Adipose tissue (tissue), 3 donors: Measurements from ENCODE around the gene CDH12. TPM values are rescaled to one million over a fixed set of nuclear protein-coding genes. Genes with fewer than 3 reads are reported as not detected.
"Not testable (repeated sequence)": the region's sequence is repeated elsewhere in the genome, so short reads cannot be mapped to it uniquely, and the experiment has no call there.

Experiments
- H3K27ac ChIP-seq: one replicate; pipeline ENCODE4 v1.5.1; 2013; ENCODE audit warnings: low read depth, low read length
- WGBS, 3 donors: extraction: QIAGEN DNeasy Blood & Tissue Kit; methylation state at CpG; one replicate each; pipeline ENCODE4 v1.1.7; 2013; 5-methylcytosine and 5-hydroxymethylcytosine counted together
- polyA plus RNA-seq, 3 donors: library from polyadenylated mRNA; stranded (reverse); fragments of 200-250 nt; gene quantifications; one replicate each; pipeline ENCODE4 v1.2.3, GENCODE V29; 2013
- donor health status: healthy with polysubstance abuse.
- donor health status: Bipolar disorder and iron deficiency.
- donor health status: healthy.

CDH12 gene
- polyA plus RNA-seq, 3 donors, result 0.01 TPM; not detected in 1

DNA sequence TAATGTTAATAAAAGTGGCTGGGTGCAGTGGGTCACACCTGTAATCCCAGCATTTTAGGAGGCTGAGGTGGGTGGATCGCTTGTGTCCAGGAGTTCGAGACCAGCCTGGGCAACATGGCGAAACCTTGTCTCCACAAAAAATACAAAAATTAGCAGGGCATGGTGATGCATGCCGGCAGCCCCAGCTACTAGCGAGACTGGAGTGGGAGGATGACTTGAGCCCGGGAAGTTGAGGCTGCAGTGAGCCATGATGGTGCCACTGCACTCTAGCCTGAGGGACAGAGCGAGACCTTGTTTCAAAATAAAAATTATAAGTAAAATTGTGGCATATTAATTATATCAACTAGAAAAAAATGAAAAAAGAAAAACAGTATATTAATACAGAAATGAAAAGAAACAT is 336.6 kb downstream of the CDH12 start:
- WGBS, 3 donors, result 84 to 89% (median 87%) methylated on average over 7 of the region's 7 CpGs

DNA sequence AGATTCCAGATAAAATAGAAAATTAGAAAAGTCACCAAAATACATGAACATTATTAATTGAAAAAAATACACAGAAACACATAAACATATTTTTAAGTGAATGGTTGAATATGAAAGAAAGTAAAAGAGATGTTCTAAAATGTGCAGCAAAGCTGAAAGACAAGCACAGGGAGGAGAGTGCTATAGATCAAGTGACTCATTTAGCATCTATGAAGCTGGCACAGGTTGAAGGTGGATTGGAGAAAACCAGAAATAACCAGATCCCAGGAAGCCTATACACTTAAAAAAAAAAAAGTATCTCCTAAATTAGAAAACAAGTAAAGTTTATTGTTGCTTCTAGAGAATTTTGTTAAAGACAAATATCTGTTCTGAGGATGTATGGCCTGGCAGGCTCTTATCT is 338.9 kb downstream of the CDH12 start:
- no peak overlapping the region for H3K27ac ChIP-seq

More for the DNA sequence above, 336.6 kb downstream of the CDH12 start:
- H3K27ac ChIP-seq, result not testable (repeated sequence)

DNA sequence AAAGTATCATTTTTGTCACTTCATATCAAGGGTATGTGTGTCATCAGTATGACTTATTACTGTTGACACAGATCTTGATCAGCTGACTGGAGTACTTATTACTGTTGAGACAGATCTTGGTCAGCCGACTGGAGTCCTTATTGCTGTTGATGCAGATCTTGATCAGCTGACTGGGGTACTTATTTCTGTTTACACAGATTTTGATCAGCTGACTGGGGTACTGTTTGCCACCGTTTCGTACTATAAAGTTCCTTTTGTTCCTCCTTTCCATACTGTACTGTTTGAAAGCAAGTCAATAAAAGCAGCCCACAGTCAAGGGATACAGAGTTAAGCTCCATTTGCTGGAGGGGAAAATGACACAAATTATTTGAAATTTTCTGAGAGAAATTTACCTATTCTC is 347.3 kb downstream of the CDH12 start:
- H3K27ac ChIP-seq, result no peak overlapping the region
- 32 to 51% (median 48%) methylated on average over 3 of the region's 3 CpGs for WGBS, 3 donors

- 65 to 80% (median 73%) methylated on average over 3 of the region's 3 CpGs for WGBS, 3 donors
- H3K27ac ChIP-seq, result no peak overlapping the region
Measured at GRCh38 chr5:22504411-22504810, 348.7 kb downstream of the CDH12 start.

DNA sequence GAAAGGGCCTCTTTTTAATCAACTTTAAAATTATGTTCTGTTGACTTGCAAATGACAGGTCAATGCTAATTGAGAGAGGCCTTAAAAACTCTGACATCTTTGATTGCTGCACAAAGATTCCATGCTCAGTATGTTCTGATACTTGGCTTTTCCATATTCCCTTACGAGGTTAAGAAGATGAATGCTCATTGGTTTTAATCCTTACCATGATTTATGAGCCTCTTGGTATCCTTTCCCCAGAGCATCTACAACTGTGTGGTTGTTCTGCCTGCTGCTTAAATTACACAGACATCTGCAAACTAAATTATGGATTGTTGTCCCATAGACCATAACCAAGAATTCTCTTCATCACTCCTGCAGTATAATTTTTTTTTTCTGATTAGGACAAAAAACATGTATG is 352.6 kb downstream of the CDH12 start:
- WGBS, 3 donors, result 56 to 79% (median 62%) methylated on average over 1 of the region's 1 CpG
- no peak overlapping the region for H3K27ac ChIP-seq

- 46 to 53% (median 53%) methylated on average over 4 of the region's 4 CpGs for WGBS, 3 donors
- no peak overlapping the region for H3K27ac ChIP-seq
Measured at GRCh38 chr5:22496666-22497065, 356.5 kb downstream of the CDH12 start.

DNA sequence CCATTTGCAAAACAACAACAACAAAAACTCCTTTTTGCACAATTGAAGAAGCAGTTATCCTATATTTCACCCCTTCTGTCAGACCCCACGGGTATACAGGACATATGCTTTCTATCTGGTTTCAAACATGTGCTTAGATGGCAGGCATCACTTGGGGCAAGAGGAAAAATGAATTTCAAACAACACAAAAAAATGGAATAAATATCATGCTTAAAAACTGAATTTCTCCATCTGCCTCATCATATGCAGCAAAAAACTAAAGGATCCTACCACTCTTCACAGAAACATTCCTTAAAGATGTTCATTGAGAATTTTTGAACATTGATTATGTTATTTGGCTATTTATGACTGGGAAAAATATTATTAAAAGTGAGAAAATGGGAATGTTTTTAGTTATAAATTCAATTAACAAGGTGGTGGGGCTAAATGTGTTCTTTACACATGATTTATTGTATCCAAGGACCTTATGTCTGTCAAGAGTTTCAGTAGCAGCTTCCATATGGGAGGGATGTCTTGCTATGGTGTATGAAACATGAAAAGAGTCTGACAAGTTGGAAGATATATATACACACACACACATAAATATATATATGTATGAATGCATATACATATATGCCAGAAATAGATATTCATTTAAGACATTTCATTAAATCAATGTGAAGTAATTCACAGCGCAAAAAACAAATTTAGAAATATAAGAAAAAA is 358.0 kb downstream of the CDH12 start:
- WGBS, 3 donors, result 70 to 78% (median 76%) methylated on average over 2 of the region's 2 CpGs
- no peak overlapping the region for H3K27ac ChIP-seq

DNA sequence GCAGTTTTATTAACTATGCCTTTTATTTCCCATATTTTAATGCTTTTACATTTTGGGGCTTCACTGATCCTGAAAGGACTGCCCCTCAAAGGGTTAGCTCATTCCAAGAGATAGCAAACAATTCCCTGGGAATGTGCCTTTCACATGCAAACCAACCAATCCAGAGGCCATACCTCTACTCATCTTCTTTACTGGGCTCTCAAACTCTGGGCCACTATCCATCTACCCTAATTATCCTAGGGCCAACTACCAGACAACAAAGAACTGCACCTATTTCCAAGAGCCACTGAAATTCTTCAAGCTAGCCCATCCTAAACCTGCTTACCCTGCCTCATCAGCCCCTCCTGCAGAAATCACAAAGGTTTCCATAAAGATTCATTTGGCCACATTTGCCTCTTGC is 364.7 kb downstream of the CDH12 start:
- H3K27ac ChIP-seq, result no peak overlapping the region

DNA sequence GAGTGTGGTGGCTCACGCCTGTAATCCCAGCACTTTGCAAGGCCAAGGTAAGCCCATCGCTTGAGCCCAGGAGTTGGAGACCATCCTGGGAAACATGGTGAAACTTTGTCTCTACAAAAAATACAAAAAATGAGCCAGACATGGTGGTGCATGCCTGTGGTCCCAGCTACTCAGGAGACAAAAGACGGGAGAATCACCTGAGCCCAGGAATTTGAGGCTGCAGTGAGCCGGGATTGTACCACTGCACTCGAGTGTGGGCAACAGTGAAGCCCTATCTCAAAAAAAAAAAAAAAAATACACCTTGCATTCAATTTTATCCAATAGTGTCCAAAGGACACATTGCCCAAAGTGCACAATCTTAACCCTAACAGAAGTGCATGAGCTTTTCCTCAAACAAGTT is 372.8 kb downstream of the CDH12 start:
- 64 to 70% (median 65%) methylated on average over 5 of the region's 5 CpGs for WGBS, 3 donors

GRCh38 chr5:22473886-22474285 is 379.3 kb downstream of the CDH12 start:
- 56 to 60% (median 60%) methylated on average over 2 of the region's 2 CpGs for WGBS, 3 donors
- no peak overlapping the region for H3K27ac ChIP-seq

More for the DNA sequence above, 372.8 kb downstream of the CDH12 start:
- H3K27ac ChIP-seq, result no peak overlapping the region

DNA sequence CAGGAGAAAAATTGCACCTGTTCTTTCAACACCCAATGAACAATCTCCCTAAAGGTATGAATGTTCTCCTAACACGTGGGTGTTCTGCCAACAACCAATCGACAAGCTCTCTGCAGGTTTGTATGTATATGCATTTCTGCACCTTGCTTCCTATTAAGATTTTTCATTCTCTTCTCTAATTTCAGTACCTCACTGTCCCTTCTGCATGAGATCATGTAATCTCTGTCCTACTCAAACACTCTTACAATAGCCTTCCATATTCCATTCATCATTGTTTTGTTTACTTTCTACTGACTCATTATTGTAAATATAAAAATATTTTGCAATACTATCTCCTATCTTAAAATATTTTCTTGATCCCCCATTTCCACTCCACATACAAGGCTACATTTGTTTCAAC is 382.0 kb downstream of the CDH12 start:
- WGBS, 3 donors, result 53 to 68% (median 62%) methylated on average over 2 of the region's 2 CpGs
- H3K27ac ChIP-seq, result no peak overlapping the region

- 77 to 89% (median 88%) methylated on average over 3 of the region's 3 CpGs for WGBS, 3 donors
- H3K27ac ChIP-seq, result no peak overlapping the region
Measured at GRCh38 chr5:22470408-22470807, 382.7 kb downstream of the CDH12 start.

DNA sequence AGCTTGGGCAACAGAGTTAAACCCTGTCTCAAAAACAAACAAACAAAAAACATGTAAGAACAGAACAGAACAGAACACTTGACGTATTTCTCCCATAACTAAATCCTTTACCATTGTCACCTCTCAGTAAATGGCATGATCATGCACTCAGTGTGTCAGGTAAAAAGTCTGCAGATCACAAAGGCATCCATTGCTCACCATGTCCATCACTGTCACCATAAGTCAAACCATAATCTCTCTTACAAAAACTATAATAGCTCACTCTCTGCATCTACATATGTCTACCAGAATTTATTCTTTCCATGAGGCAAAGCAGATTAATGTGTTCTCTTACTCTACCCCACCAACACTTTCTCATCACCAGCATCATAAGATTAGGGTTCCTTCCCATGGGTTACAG is 387.5 kb downstream of the CDH12 start:
- WGBS, 3 donors, result 67 to 81% (median 71%) methylated on average over 1 of the region's 1 CpG
- no peak overlapping the region for H3K27ac ChIP-seq

- no peak overlapping the region for H3K27ac ChIP-seq
- WGBS, 3 donors, result 55 to 74% (median 62%) methylated on average over 3 of the region's 3 CpGs
Measured at GRCh38 chr5:22465177-22465576, 388.0 kb downstream of the CDH12 start.

- WGBS, 3 donors, result 67 to 78% (median 77%) methylated on average over 4 of the region's 4 CpGs
Measured at GRCh38 chr5:22460189-22460588, 393.0 kb downstream of the CDH12 start.

DNA sequence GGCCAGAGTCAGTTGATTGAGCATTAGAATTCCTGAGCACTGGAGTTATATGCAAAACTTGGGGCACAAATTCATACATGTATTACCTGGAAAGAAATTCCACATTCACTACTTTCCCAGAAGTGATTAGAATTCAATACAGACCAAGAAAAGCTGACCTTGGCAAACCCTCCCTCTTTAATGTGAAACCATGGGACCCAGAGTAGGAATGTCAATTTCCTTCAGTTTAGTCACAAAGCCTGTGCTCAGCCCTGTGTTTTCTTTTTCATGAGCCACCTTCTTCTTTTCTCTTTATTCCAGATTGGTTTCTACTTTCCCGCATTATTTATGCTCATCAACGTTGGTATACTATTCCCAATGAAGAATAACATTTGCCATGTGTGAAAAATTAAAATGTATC is 420.2 kb downstream of the CDH12 start:
- H3K27ac ChIP-seq, result no peak overlapping the region
- WGBS, 3 donors, result 79 to 87% (median 85%) methylated on average over 2 of the region's 2 CpGs

More at GRCh38 chr5:22460189-22460588, 393.0 kb downstream of the CDH12 start:
- no peak overlapping the region for H3K27ac ChIP-seq

- H3K27ac ChIP-seq, result no peak overlapping the region
- WGBS, 3 donors, result 74 to 88% (median 86%) methylated on average over 3 of the region's 3 CpGs
Measured at GRCh38 chr5:22431840-22432239, 421.3 kb downstream of the CDH12 start.

DNA sequence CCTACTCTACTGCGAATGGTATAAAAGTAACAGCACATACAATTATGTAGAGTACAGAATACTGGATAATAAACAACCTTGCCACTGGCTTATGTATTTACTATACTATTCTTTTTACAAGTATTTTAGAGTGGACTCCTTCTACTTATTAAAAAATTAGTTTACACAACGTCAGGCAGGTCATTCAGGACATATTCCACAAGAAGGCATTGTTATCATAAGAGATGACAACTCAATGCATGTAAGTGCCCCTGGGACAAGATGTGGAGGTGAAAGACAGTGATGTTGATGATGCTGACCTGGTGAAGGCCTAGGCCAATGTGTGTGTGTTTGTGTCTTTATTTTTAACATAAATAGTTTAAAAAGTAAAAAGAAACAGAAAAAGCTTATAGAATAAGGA is 421.7 kb downstream of the CDH12 start:
- WGBS, 3 donors, result 63 to 71% (median 66%) methylated on average over 2 of the region's 2 CpGs
- no peak overlapping the region for H3K27ac ChIP-seq

- no peak overlapping the region for H3K27ac ChIP-seq
- 35 to 41% (median 36%) methylated on average over 4 of the region's 4 CpGs for WGBS, 3 donors
Measured at GRCh38 chr5:22411554-22412349, 441.4 kb downstream of the CDH12 start.

- no peak overlapping the region for H3K27ac ChIP-seq
- 49 to 68% (median 66%) methylated on average over 3 of the region's 3 CpGs for WGBS, 3 donors
Measured at GRCh38 chr5:22391956-22392355, 461.2 kb downstream of the CDH12 start.
